ENCODE measurements around the gene KY.

The KY gene

DNA sequence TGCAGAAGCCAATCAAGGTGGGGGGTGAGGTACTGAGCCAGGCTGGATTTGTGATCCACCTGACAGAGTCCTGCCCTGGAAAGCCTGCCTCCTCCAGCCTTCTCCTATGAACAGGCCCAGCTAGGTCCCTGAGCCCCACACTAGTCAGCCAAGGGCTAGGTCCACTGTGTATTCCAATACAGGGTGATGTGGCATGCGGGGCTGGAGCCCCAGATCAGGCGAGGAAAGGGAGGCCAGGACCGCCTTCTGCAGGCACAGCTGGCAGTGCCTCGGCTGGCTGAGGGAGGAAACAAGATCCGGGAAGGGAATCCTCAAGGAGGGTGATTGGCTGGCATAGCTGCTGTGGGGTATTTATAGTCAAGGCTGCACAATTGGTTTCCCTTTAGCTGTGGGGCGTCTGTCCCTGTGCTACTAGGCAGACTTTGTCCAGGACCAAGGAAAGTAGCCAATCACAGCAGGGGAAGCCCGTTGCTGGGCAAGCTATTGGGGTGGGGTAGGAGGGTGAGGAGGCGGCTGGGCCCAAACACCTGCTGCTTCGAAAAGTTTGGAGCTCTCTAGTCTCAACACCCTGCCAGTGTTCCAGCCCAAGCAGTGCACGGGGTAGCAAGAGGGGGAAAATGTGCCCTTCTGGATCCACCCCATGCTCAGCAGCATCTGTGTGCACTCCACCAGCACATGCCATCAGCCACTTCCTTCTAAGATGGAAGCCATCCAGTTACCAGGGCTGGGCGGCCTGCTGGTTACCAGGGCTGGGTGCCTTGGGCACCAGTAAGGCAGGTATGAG lies 5.9 kb downstream of the KY start:
- DNase-seq (ENCODE audit: low spot score) = peak; percentile 60

DNA sequence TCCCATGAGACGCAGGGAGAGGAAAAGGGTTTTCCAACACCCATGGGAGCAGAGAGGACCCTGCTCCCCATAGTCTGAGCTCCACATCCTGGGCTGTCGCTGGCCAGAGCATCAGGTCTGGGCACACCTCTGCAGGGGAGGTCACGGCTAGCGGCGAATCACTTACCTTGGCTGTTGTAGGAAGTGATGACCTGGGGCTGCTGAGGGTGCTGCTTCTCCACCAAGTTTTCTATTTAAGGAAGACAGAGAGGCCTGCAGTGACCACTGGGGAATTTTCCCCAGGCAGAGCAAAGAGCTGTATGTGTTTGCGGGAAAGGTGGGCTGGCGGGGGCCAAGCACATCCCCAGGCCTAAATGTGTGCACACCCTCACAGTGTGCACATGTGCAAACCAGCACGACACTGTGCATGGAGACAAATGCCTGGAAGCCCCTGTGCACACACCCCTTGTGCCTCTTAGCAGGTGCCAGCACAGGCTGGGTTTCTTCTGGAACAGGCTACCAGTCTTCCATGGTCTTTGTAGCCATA lies 7.6 kb downstream of the KY start:
- DNase-seq (ENCODE audit: low spot score) = no peak

DNA sequence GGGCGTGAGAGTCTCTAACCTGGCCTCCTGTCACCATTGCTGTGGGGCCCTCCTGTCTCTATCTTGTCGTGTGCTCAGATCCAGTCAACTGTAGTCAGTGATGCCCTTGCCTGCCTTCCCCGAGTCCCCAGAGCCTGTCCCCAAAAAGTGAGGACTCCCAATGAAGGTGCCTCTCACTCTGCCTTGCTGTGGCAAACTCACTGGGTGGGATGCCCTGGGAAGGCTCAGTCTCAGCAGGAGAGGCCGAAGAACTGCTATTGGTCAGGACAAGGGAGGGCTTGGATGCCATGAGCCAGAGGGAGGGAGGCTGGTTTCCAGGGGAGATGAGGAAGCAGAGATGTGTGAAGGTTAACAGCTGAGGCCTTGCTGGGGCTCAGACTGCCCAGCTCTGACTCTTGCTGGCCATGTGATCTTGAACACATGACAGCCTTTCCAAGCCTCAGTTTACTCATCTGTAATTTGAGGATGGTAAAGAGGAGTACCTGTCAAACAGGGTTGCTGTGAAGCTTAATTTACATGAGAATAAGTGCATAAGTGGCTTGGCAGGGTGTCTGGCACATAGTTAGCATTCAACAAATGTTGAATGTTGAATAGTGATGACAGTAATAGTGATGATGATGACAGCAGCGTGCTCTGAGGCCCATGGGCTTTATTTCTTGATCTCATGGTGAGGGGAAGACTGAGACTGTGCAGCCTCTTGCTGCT lies 8.2 kb downstream of the KY start:
- no peak for DNase-seq (ENCODE audit: low spot score)

DNA sequence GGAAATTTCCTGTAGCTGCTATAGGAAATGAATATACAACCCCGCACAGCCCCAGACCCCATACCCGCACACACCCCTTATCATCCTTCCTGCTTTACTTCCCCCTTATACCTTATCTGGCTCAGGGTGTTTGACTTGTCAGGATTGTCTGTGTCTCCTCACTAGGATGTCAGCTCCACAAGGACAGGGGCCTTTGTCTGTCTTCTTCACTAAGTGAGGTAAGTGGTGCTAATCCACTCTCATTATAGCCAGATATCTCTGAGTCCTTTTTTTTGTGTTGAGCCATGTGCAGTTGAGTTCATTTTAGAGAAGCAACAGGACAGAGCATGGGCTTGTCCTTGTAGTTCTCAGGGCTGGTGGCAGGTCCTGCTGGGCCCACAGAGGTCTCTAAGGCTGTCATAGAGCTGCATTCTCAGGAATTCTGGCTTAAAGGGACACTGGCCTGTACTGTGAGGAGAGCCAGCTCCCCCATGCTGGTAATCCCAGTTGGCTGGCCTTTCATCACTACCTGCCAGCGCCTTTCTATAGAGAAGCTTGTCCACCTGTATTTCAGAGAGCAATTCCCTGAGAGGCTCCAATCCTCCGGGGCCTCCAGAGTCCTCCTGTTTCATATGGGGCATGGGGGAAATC lies 9.0 kb downstream of the KY start:
- DNase-seq (ENCODE audit: low spot score) = no peak

DNA sequence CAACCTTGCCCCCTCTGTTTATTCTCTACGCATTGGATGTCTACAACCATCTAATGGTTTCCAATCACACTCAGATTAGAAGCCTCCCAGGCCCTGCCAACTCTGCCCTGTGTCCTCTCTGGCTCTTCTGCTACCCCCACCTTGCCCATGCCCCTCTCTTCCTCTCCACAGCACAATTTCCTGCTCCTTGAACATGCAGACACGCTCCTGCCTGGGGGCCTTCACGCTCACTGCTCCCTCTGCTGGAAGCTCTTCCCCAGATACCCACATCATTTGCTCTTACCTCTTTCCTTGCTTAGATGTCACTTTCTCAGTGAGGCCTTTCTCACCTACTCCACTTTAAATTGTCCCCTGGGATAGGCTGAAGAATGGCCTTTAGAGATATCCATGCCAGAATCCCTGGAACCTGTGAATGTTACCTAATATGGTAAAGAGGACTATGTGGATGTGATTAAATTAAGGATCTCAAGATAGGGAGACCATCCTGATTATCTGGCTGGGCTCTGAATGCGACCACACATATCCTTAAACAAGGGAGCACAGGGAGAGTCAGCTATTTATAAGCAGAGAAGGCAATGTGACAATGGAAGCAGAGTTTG lies 9.9 kb downstream of the KY start:
- peak; percentile 51 for DNase-seq (ENCODE audit: low spot score)

DNA sequence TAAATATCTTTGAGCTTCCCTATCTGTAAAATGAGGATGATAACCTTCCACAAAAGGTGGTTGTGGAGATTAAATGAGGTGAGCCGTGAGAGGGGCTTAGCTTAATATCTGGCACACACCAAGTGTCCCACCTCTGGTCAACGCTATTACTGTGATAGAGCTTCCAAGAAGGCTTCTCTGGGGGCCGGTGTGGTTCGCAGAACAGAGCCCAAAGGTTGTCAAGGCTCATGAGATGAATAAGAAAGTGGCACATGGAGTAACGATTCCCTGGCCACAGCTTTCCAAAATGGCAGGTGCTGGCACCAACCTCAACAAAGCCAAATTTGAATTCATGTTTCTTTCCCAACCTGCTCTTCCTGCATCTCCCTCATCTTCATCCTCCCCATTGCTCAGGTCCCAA lies 10.4 kb downstream of the KY start:
- DNase-seq (ENCODE audit: low spot score) = no peak

DNA sequence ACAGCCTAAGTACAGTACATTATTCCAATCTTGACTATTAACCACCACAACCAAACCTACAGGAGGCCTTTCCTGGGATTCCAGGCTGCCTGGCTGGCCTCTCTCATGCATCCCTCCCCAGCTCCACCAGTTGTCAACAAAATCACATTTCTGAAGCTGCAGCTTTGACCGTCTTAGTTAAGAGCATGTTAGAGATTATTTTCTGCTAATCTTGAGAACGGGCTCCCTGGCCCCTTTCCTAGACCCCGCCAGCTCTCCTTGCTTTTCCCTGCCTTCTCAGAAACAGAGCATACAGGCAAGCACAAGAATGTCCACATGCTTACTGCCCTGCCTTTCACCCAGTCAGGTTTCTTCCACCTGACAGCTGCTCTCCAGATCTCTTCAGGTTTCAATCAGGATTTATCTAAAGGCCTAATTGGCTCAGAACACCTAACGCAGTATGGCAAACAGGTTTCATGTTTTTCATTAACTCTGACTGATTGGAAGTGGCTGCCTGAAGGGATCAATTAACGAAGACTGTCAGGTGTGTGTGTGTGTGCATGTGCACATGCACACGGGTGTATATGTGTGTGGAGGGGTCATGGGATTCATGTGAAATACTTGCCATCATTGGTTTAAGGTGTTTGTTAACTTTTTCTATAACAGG lies 12.3 kb downstream of the KY start:
- DNase-seq (ENCODE audit: low spot score) = no peak

DNA sequence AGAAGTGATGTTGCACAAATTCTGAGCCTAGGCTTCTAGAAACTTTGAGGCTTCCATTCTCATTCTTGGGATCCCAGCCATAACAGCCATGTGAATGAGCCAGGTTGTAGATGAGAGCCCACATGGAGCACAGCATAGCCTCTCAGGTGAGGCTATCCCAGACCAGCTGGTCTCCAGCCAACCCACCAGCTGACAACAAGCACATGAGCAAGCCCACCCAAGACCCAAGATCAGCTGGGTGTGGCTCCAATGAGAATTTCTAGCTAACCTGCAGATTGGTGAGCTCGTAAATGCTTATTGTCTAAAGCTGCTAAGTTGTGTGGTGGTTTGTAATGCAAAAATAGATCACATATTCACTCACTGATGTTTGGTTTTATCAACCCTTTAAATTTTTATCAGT lies 14.4 kb downstream of the KY start:
- DNase-seq (ENCODE audit: low spot score) = no peak

DNA sequence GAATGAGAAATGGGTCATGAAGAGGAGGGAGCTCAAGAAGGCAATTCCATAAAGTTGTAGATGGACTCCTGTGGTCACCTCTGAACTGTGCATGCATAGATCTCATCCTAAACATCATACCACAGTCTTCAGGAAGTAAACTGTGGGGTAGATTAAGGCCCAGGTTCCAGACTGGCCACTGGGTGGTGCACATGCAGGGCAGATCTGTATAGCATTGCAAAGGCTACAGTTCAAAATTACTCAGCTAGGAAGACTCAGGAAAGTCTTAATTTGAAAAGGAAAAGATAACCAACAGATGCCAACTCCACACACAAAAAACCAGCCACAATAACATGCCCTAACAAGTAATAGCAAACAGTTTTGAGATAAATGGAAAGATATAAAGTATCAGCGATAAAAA lies 20.3 kb downstream of the KY start:
- DNase-seq (ENCODE audit: low spot score) = no peak

DNA sequence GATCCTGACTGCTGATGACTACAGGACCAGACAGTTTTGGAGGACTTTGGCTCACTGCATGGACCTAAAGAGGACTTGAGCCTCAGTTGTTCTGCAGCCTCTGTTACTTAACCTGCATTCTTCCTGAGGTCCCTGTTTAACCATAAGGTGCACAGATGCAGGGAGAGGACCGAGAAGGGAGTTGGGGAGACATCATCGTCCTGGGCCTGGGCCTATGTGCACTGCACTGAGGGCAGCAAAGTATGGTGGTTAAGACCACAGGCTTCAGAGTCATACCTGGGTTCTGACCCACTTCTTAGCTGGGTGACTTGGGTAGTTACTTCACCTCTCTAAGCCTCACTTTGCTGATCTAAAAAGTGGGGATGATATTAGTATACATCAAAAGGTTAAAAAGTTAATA lies 21.9 kb downstream of the KY start:
- DNase-seq (ENCODE audit: low spot score) = no peak

DNA sequence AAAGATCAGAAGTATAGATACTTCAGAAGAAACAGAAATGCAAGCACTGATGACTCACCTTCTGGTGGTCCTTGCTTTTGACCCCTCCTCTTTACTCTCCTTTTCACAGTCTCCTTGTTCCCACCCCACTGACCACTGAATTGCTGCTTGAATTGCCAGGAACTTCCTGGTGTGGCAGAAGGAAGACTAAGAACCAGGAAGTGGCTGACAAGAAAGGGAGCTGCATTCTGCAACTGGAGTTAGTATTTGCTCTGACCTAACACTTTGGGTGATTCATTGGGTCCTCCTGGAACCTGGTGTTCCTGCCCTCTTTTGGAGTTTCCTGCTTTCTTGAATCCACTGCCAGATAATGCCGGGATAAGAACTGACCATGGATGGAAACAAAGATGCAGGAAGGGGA lies 23.0 kb downstream of the KY start:
- DNase-seq (ENCODE audit: low spot score) = no peak

DNA sequence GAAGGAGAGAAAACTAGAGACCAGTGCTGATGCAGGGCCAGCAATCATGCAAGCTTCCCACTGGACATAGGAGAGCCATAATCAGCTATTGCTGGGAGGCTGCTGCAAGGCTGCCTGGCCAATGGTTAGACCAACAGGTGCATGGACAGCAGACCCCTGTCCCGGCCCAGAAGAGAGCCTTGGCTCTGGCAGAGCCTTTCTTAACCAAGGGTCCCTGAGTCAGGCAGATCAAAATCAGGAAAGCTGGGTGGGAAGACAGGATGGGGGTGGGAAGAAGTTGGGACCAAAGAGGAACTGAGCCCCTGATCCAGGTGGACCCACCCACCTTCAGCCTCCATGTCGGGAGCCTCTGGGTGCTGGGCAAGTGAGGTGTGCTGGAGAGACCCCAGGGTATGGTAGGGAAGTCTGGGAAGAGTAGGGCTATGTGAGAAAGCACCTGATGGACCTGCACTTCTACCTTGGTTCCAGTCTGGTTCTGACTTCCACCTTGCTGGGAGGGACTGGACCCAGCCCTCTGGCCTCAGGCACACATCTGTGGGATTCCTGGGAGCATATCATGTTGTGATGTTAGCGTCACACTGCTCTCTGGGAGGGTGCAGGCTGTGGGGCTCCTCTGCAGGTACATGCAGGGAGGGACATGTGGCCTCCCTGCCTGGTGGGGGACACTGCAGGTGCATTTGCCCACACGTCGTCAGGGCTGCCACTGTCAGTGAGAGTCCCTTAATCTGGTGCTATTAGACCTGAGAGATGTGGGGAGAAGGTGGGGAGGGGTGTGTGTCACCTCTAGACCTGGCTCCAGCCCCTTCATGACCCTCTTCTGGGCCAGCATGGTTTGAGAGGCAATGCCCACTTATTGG lies 24.7 kb downstream of the KY start:
- no peak for DNase-seq (ENCODE audit: low spot score)

DNA sequence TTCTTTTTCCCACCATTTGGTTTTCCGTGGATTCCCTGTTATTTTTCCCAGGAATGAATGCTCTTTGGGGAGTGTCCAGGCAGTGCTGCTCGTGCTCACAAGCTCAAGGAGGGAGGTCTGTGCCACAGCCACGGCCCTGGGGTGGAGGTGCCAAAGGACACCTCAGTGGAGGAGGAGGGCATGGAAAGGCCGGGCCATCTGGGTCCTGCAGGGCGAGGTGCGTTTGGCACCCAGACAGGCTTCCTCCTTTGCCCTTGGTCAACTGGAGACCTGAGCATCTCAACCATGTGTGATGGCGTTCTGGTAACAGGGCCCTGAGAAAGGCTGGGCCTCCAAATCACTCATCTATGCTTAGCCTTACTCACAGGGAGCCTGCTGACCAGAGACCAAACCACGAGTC lies 25.4 kb downstream of the KY start:
- DNase-seq (ENCODE audit: low spot score) = no peak

DNA sequence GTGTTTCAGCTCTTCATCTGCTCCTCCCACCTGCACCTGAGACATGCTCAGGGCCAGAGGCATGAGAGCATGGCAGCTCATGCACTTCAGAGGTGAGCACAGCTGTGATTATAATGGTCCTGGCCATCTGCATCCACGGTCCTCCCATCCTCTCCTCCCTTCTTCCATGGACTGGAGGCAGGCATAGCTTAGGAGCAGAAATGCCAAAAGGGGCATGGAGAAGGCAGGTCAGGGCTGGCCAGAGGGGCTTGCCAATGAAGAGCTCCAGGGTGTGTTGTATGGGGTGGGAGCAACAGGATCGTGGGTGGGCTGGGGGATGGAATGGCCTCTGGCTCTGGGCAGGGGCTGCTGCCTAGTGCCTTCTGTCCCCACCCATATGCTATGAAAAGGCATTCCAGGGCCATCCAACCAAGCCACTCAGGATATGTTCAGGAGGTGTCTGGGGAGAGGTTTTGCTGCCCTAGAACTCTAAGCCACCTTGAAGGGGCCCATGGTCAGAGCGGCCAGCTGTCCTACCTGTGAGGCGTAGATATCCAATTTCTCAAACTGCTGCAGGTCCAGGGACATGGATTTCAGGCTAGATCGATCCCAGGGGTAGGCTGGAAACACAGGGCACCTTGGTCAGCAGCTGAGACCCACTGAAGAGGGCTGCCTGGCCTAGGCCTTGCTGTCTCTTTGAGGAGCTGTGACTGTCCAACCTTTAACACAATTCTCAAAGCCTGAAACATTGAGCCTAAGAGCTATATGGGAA lies 26.1 kb downstream of the KY start:
- no peak for DNase-seq (ENCODE audit: low spot score)

DNA sequence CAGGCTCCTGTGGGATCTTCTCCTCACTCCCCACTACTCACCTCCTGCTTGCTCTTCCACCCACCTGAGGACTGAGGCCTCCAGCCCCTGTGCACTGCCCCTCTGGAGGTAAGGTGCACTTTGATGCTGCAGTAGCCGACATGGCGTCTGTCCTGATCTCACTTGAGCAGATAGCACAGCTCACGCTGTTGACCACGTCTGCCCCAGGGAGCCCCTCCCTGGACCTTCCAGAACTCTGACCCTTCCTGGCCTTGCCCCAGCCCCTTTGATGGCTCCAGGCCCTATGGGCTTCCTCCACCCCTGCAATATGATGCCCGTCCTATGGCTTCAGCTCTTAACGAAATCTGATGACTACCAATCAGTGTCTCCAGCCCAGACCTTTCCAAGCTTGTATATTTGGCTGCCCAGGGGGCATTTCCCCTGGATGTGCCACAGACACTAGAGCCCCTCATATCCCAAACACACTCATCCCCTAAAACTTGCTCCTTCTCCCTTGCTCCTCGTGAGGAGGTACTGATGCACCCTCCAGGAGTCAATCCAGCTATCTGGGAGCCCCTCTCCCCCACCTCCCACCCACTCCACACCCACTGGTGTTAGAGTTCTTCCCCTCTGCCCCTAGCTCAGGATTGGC lies 27.1 kb downstream of the KY start:
- DNase-seq (ENCODE audit: low spot score) = no peak

DNA sequence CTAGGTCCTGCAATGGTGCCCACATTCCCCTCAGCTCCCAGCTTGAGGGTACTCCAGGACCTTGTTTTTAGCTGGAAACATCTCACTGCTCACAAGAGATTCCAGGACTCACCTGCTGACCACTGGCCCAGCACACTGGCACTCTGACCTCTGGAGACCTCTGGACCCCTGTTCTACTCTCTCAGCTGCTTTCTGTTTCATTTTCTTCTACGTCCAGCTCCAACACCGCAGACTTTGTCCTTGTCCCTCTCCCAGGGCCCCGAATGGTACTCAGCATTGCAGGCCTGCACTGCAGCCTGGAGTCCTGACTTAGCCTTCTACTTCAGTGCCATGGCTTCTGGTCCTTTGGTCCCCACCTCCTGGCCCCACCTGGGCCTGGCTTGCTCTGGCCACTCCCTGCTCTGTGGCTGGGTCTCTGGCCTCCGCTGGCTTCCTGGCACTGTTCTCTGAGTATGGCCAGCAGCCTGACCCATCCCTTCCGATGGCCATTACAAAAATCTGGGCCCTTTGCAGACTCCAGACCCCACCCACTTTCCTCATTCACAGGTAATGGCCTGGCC lies 27.9 kb downstream of the KY start:
- no peak for DNase-seq (ENCODE audit: low spot score)

DNA sequence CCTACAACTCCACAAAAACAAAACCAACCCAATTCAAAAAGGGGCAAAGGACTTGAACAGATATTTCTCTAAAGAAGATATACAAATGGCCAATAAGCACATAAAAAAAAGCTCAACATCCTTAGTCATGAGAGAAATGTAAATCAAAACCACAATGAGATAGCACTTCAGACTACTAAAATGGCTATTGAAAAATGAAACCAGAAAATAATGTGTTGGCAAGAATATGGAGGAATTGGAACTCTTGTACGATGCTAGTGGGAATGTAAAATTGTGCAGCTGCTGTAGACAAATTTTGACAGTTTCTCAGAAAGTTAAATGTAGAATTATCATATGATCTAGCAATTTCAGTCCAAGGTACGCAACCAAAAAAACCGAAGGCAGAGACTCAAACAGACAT lies 29.0 kb downstream of the KY start:
- DNase-seq (ENCODE audit: low spot score) = no peak

DNA sequence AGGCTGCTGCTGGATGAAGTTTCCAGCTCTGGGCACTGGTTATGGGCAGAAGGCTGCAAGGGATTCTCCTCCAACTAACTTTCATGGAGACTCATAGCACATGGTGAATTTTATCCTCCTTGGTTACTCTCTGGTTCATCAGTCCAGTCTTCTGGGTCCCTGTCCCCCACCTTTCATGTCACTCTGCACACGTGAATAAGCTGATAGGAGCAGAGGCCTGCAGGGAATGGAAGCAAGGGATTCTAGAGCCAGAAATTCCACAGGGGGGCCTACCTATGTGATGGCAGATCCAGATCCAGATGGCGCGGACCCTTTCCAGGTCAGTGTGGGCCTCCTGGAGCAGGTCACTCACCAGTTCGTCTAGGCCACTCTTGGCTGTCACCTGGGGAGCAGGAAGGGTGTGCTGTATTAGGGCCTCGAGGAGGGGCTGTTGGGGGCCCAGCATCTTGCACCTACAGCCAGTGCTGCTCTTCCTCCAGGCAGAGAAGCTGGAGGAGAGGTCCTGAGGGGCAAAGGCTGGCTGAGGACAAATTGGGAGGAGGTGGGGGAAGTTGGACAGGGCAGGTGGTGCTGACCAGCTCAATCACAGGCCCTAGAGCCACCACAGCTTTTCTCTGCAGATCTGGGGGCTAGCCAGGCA lies 30.2 kb downstream of the KY start:
- DNase-seq (ENCODE audit: low spot score) = no peak

DNA sequence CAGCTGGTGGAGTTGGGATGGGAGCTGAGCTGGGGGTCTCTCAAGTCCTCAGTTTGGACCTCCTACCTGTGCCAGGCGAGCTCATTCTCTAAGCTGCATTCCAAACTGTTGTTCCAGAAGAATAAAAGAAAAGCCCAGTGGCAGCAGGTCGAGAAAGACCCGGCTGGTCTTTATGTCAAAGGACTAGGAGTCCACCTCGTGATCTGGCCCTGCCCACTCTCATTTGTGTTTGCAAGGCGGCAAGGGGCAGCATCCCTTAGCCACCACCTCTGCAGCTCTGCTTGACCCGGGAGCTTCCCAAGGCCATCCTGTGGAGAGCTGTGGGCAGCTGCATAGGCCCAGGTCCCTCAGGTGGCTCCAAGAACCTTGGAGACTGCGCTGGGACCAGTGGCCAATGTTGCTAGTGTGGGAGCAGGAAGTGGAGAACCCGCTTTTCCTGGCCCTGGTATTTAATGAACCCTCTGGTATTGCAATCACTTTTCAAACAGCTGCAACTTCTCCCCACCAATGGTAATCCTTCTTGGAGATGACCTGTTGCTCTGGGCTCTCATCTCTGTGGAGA lies 30.9 kb downstream of the KY start:
- DNase-seq (ENCODE audit: low spot score) = no peak

All from Ammon's horn (tissue), 1 donor.